ENCODE results near the gene KCNN1.

- TF ChIP-seq CTCF (IDR thresholded peaks at IDR 0.05) (no peak), POLR2A (IDR thresholded peaks at IDR 0.05) (no peak)
Observed at GRCh38 chr19:17966550-17967256, at the start of gene KCNN1.

All from lower leg skin (tissue), 3 donors.